Panc1 (cell line): Measurements from ENCODE around the gene SORCS1. TPM values are rescaled to one million over a fixed set of nuclear protein-coding genes. Genes with fewer than 3 reads are reported as not detected.

Source experiments
- ATAC-seq: fragments of 200-7000 bp; cut with Tn5 transposase; 2 replicates; pipeline ENCODE4 v1.9.1; 2020; ENCODE audit warnings: mild to moderate bottlenecking, moderate library complexity
- BruUV-seq: library from RNA; stranded (reverse); fragments of 400-500 nt; replicated peaks from 2 replicates; lab custom pipeline; 2021; lab: Mats Ljungman, UMichigan
- CTCF ChIA-PET: fragments of 300-600 bp; sonication (Branson Sonifier 250); formaldehyde crosslinking; loops from one replicate; lab custom pipeline; 2022; ENCODE audit warnings: antibody characterized with exemption; lab: Charles Lee
- POLR2A ChIA-PET: fragments of 300-600 bp; sonication (Branson Sonifier 250); formaldehyde crosslinking; loops from one replicate; lab custom pipeline; 2022; ENCODE audit warnings: antibody characterized with exemption; lab: Charles Lee
- DNase-seq: peaks from one replicate; pipeline ENCODE4 v3.0.0-alpha.2; 2010; ENCODE audit warnings: low read depth, low spot score
- H3K27ac ChIP-seq: 2 replicates; pipeline ENCODE4 v1.5.1; 2011; ENCODE audit warnings: mild to moderate bottlenecking, low read length, inconsistent platforms
- H3K27me3 ChIP-seq: fragments of 200-500 bp; sonication (Bioruptor generic); 2 replicates; pipeline ENCODE4 v1.6.0; 2014; ENCODE audit warnings: low read length, inconsistent platforms; ENCODE audit not compliant: control insufficient read depth, insufficient read depth
- H3K36me3 ChIP-seq: fragments of 200-500 bp; sonication (Bioruptor generic); 2 replicates; pipeline ENCODE4 v1.5.1; 2014; ENCODE audit warnings: inconsistent platforms, mild to moderate bottlenecking, low read length, moderate library complexity; ENCODE audit not compliant: control insufficient read depth, insufficient read depth
- H3K4me1 ChIP-seq: 2 replicates; pipeline ENCODE4 v1.5.1; 2011; ENCODE audit warnings: inconsistent platforms, mild to moderate bottlenecking, low read length, moderate library complexity; ENCODE audit not compliant: control insufficient read depth, insufficient read depth
- H3K4me3 ChIP-seq, 2 experiments: 2 replicates each; pipeline ENCODE4 v1.5.1; 2011 to 2012; ENCODE audit warnings: low read depth in 2 of 2, low read length in 2 of 2, mild to moderate bottlenecking in 2 of 2, inconsistent platforms in 1 of 2, moderate library complexity in 1 of 2
- H3K9me3 ChIP-seq: fragments of 200-500 bp; sonication (Bioruptor generic); 2 replicates; pipeline ENCODE4 v1.5.1; 2014; ENCODE audit warnings: low read depth, mild to moderate bottlenecking, inconsistent platforms, low read length, moderate library complexity; ENCODE audit not compliant: control insufficient read depth, insufficient read depth
- CTCF ChIP-seq: fragments of 450-650 bp; IDR thresholded peaks from 2 replicates; pipeline ENCODE4 v1.5.1; 2017; ENCODE audit warnings: mild to moderate bottlenecking
- POLR2AphosphoS5 ChIP-seq: IDR thresholded peaks from 2 replicates; pipeline ENCODE4 v1.6.1; 2012; ENCODE audit warnings: mild to moderate bottlenecking, low read depth, low read length, moderate library complexity
- REST ChIP-seq, 2 experiments: IDR thresholded peaks; 2 replicates each; pipeline ENCODE4 v1.6.1; 2011 to 2012; ENCODE audit warnings: low read depth in 2 of 2, control low read depth in 1 of 2, low read length in 1 of 2, mild to moderate bottlenecking in 1 of 2, moderate library complexity in 1 of 2; ENCODE audit not compliant: insufficient read depth in 1 of 2
- SIN3A ChIP-seq: IDR thresholded peaks from 2 replicates; pipeline ENCODE4 v1.6.1; 2012; ENCODE audit warnings: low read depth, mild to moderate bottlenecking, low read length, moderate library complexity, borderline replicate concordance; ENCODE audit not compliant: insufficient read depth
- TCF7L2 ChIP-seq: IDR thresholded peaks from 2 replicates; pipeline ENCODE4 v1.6.1; 2011; ENCODE audit warnings: mild to moderate bottlenecking, low read depth, low read length, inconsistent platforms
- in situ Hi-C: cut with HindIII; loops from 2 replicates; pipeline ENCODE4 v1.10.0; 2016; ENCODE audit warnings: low sequenced_read_pairs, low pct_unique_long_range_greater_than_20kb
- intact Hi-C: fragments of 100-400 bp; cut with micrococcal nuclease; formaldehyde crosslinking; loops from one replicate; pipeline ENCODE4 v1.10.0; 2022; ENCODE audit not compliant: unreplicated experiment
- total RNA-seq: library from RNA; stranded (reverse); gene quantifications from one replicate; pipeline ENCODE4 v1.2.1, GENCODE V29; 2021; ENCODE audit not compliant: unreplicated experiment

The SORCS1 gene
- total RNA-seq, 1 experiment from 2014 or later = not detected

GRCh38 chr10:106959521-106959920 lies 205.0 kb downstream of the SORCS1 start:
- TF ChIP-seq SIN3A (no peak), REST (IDR thresholded peaks at IDR 0.05; ENCODE audit: insufficient read depth in 1 of 2, low read depth in 2 of 2, low read length in 1 of 2) (no peak), TCF7L2 (no peak), POLR2AphosphoS5 (no peak), CTCF (no peak)
- CTCF ChIA-PET = no interaction called here
- intact Hi-C loops (no loop called here), in situ Hi-C loops (no loop called here)
- Histone ChIP-seq H3K36me3 (no peaks in the 10 kb centered on the region), H3K27ac (no peak overlapping the region), H3K4me1 (no peaks in the 10 kb centered on the region), H3K4me3 (no peak overlapping the region), H3K27me3 (no peaks in the 10 kb centered on the region), H3K9me3 (no peaks in the 10 kb centered on the region)
- no peak for DNase-seq
- no TSS peak for BruUV-seq
- no peak for ATAC-seq
- POLR2A ChIA-PET = no interaction called here

GRCh38 chr10:106958589-106959361 lies 205.7 kb downstream of the SORCS1 start:
- no peak for DNase-seq
- no peak overlapping the region for H3K27ac ChIP-seq
- ChIA-PET CTCF (no interaction called here), POLR2A (no interaction called here)
- H3K4me3 ChIP-seq = no peak overlapping the region
- H3K36me3 ChIP-seq = no peaks in the 10 kb centered on the region
- intact Hi-C loops (no loop called here), in situ Hi-C loops (no loop called here)
- no peaks in the 10 kb centered on the region for H3K4me1 ChIP-seq
- TF ChIP-seq TCF7L2 = no peak
- TF ChIP-seq POLR2AphosphoS5 = no peak
- no peak for TF ChIP-seq SIN3A
- TF ChIP-seq CTCF = no peak
- no peak for TF ChIP-seq REST (IDR thresholded peaks at IDR 0.05; ENCODE audit: insufficient read depth in 1 of 2, low read depth in 2 of 2, low read length in 1 of 2)
- no peak; the same call in 1 of the 2 replicates for ATAC-seq
- BruUV-seq = no TSS peak
- H3K27me3 ChIP-seq = no peaks in the 10 kb centered on the region
- H3K9me3 ChIP-seq = no peaks in the 10 kb centered on the region
